ENCODE data around the gene AGBL4.

DNA sequence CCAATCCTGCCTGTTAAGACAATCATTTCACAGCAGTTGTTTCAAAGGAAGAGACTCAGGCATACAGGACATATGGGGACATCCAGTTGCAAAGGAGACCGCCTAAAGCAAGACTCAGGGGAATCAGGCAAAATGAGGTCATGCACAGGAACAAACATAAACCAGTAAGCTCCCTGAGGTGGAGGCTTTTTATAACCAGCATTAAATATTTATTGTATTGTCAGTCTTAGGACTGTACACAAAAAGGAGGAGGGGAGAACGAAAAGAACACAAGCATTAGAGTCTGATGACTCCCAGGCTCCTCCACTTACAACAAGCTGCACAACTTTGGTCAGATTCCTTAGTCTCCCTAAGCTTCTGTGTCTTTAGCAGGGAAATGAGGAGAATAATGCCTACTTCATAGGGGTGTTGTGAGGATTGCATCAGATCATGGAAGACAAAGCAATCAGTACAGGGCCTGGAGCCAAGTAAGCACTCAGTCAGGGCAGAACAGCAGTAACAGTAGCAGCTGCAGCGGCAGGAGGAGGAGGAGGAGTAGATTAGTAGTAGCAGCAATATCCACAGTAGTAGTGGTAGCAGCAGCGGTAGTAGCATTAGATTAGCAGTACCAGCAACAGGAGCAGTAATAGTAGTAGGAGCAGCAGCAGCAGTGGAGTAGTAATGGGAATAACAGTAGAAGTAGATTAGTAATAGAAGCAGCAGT, 1497.6 kb downstream of the AGBL4 start:
- no peak for TF ChIP-seq POLR2A (IDR thresholded peaks at IDR 0.05; ENCODE audit: low read depth, low read length)
- no peak for TF ChIP-seq TAF1 (IDR thresholded peaks at IDR 0.05; ENCODE audit: borderline replicate concordance, low read depth, low read length)
- no peak for TF ChIP-seq POLR2AphosphoS5 (IDR thresholded peaks at IDR 0.05; ENCODE audit: low read depth, low read length)

Measured in GM12892 (cell line).